Skeletal muscle tissue (tissue), 4 donors: ENCODE results near the gene ZNF136. TPM values are rescaled to one million over a fixed set of nuclear protein-coding genes. Genes with fewer than 3 reads are reported as not detected.

Source experiments
- H3K27ac ChIP-seq: one replicate; pipeline ENCODE4 v1.7.0; 2013; ENCODE audit warnings: mild to moderate bottlenecking, low read depth, low read length, inconsistent platforms
- H3K27me3 ChIP-seq, 3 donors: one replicate each; pipeline ENCODE4 v1.7.0; 2013; ENCODE audit warnings: low read length in 3 of 3; ENCODE audit not compliant: control insufficient read depth in 3 of 3, insufficient read depth in 3 of 3
- H3K36me3 ChIP-seq, 3 donors: one replicate each; pipeline ENCODE4 v1.7.0; 2013; ENCODE audit warnings: low read length in 3 of 3; ENCODE audit not compliant: control insufficient read depth in 3 of 3, insufficient read depth in 3 of 3
- H3K4me1 ChIP-seq, 3 donors: one replicate each; pipeline ENCODE4 v1.7.0; 2013; ENCODE audit warnings: low read length in 3 of 3, mild to moderate bottlenecking in 3 of 3; ENCODE audit not compliant: control insufficient read depth in 3 of 3, insufficient read depth in 3 of 3
- H3K4me3 ChIP-seq, 3 donors: one replicate each; pipeline ENCODE4 v1.7.0; 2013; ENCODE audit warnings: low read length in 3 of 3
- H3K9ac ChIP-seq, 3 donors: one replicate each; pipeline ENCODE4 v1.7.0; 2013; ENCODE audit warnings: low read length in 3 of 3, mild to moderate bottlenecking in 3 of 3, moderate library complexity in 2 of 3, low read depth in 1 of 3
- H3K9me3 ChIP-seq, 3 donors: one replicate each; pipeline ENCODE4 v1.7.0; 2013; ENCODE audit warnings: low read length in 3 of 3; ENCODE audit not compliant: control insufficient read depth in 3 of 3
- total RNA-seq: library from RNA; depleted of rRNA; stranded (reverse); fragments of >200 nt; gene quantifications from one replicate; pipeline ENCODE4 v1.2.3, GENCODE V29; 2014
- donor health status: Osteomylitis.

ZNF136 gene
- total RNA-seq, 1 donor from 2014 or later: 8.4 TPM

- Histone ChIP-seq H3K4me3 (peak overlapping the region; percentile 83 to 90 (median 87)), H3K27ac (no peak overlapping the region), H3K4me1 (peaks cover 9 to 17% (median 14%) of the 10 kb centered on the region in 3 donors), H3K27me3 (no peaks in the 10 kb centered on the region), H3K9ac (peak overlapping the region in 2 of 3 donors; percentile 70 to 87), H3K9me3 (peaks cover 0 to 2% (median 0%) of the 10 kb centered on the region in 3 donors), H3K36me3 (peaks cover 7 to 16% (median 11%) of the 10 kb centered on the region in 3 donors)
Observed at GRCh38 chr19:12140545-12141404, 22.1 kb upstream of the ZNF136 start.

- H3K27ac ChIP-seq: no peak overlapping the region
- H3K4me3 ChIP-seq: no peak overlapping the region
- H3K27me3 ChIP-seq: no peaks in the 10 kb centered on the region
- no peak overlapping the region for H3K9ac ChIP-seq
- H3K36me3 ChIP-seq: peaks cover 10 to 20% (median 12%) of the 10 kb centered on the region in 3 donors
- peaks cover 9 to 17% (median 14%) of the 10 kb centered on the region in 3 donors for H3K4me1 ChIP-seq
- peaks cover 0 to 2% (median 0%) of the 10 kb centered on the region in 3 donors for H3K9me3 ChIP-seq
Observed at GRCh38 chr19:12141405-12141736, 21.5 kb upstream of the ZNF136 start.

GRCh38 chr19:12145348-12145747 is 17.5 kb upstream of the ZNF136 start:
- Histone ChIP-seq H3K9ac (no peak overlapping the region), H3K36me3 (peaks cover 8 to 18% (median 12%) of the 10 kb centered on the region in 3 donors), H3K27me3 (no peaks in the 10 kb centered on the region), H3K4me1 (peaks cover 7 to 10% (median 8%) of the 10 kb centered on the region in 3 donors), H3K27ac (no peak overlapping the region), H3K9me3 (peaks cover 0 to 2% (median 0%) of the 10 kb centered on the region in 3 donors), H3K4me3 (no peak overlapping the region)

- H3K27me3 ChIP-seq: peaks cover 0 to 11% (median 8%) of the 10 kb centered on the region in 3 donors
- no peaks in the 10 kb centered on the region for H3K36me3 ChIP-seq
- peaks cover 3 to 5% (median 4%) of the 10 kb centered on the region in 3 donors for H3K4me1 ChIP-seq
- no peak overlapping the region for H3K27ac ChIP-seq
- H3K9me3 ChIP-seq: no peaks in the 10 kb centered on the region
- H3K9ac ChIP-seq: peak overlapping the region; percentile 57 to 80 (median 65)
- peak overlapping the region; percentile 40 to 84 (median 81) for H3K4me3 ChIP-seq
Observed at GRCh38 chr19:12155324-12155860, 7.5 kb upstream of the ZNF136 start.

- H3K27ac ChIP-seq: peak within 1 kb of the TSS; percentile 51
- peaks cover 0 to 13% (median 8%) of the 10 kb centered on the region in 3 donors for H3K27me3 ChIP-seq
- H3K4me1 ChIP-seq: peaks cover 3 to 5% (median 4%) of the 10 kb centered on the region in 3 donors
- H3K9me3 ChIP-seq: no peaks in the 10 kb centered on the region
- H3K9ac ChIP-seq: peak within 1 kb of the TSS; percentile 57 to 80 (median 65)
- H3K4me3 ChIP-seq: peak within 1 kb of the TSS; percentile 74 to 84 (median 81)
- no peaks in the 10 kb centered on the region for H3K36me3 ChIP-seq
Observed at GRCh38 chr19:12156223-12157058, 6.5 kb upstream of the ZNF136 start, which contains the start of gene ZNF625. Gene ZNF625, minus strand, starts transcription at chr19:12156734. Its CDS starts 176 bp downstream, at chr19:12156558.

- peaks cover 0 to 2% (median under 1%) of the 10 kb centered on the region in 3 donors for H3K36me3 ChIP-seq
- peaks cover 0 to 13% (median 8%) of the 10 kb centered on the region in 3 donors for H3K27me3 ChIP-seq
- no peak overlapping the region for H3K9ac ChIP-seq
- H3K4me1 ChIP-seq: peaks cover 13 to 20% (median 13%) of the 10 kb centered on the region in 3 donors
- no peak overlapping the region for H3K27ac ChIP-seq
- H3K9me3 ChIP-seq: no peaks in the 10 kb centered on the region
- no peak overlapping the region for H3K4me3 ChIP-seq
Observed at GRCh38 chr19:12159773-12160414, 3.0 kb upstream of the ZNF136 start.

- Histone ChIP-seq H3K4me1 (peaks cover 8 to 19% (median 9%) of the 10 kb centered on the region in 3 donors), H3K9ac (peak overlapping the region; percentile 97 to 99 (median 97)), H3K27me3 (peaks cover 0 to 2% (median 0%) of the 10 kb centered on the region in 3 donors), H3K27ac (peak overlapping the region; percentile 97), H3K36me3 (peaks cover 0 to 4% (median 4%) of the 10 kb centered on the region in 3 donors), H3K9me3 (no peaks in the 10 kb centered on the region), H3K4me3 (peak overlapping the region; percentile 91 to 96 (median 92))
Observed at GRCh38 chr19:12162513-12162881, 399 bp upstream of the ZNF136 start.

GRCh38 chr19:12163826-12164225 is 930 bp downstream of the ZNF136 start:
- peaks cover 0 to 4% (median 4%) of the 10 kb centered on the region in 3 donors for H3K36me3 ChIP-seq
- H3K4me1 ChIP-seq: peaks cover 8 to 19% (median 9%) of the 10 kb centered on the region in 3 donors
- peak overlapping the region; percentile 91 to 96 (median 92) for H3K4me3 ChIP-seq
- no peaks in the 10 kb centered on the region for H3K9me3 ChIP-seq
- peak overlapping the region; percentile 97 to 99 (median 97) for H3K9ac ChIP-seq
- peak overlapping the region; percentile 97 for H3K27ac ChIP-seq
- H3K27me3 ChIP-seq: peaks cover 0 to 2% (median 0%) of the 10 kb centered on the region in 3 donors

GRCh38 chr19:12166626-12167025 is 3.7 kb downstream of the ZNF136 start:
- H3K9ac ChIP-seq: no peak overlapping the region
- peaks cover 8 to 19% (median 9%) of the 10 kb centered on the region in 3 donors for H3K4me1 ChIP-seq
- no peaks in the 10 kb centered on the region for H3K9me3 ChIP-seq
- H3K36me3 ChIP-seq: peaks cover 0 to 9% (median 4%) of the 10 kb centered on the region in 3 donors
- no peaks in the 10 kb centered on the region for H3K27me3 ChIP-seq
- H3K4me3 ChIP-seq: no peak overlapping the region
- no peak overlapping the region for H3K27ac ChIP-seq
